Activated CD4-positive, alpha-beta T cell treated with anti-CD3 and anti-CD28 coated beads, Interleukin-2, amount 50 U/mL, for 24 hours (primary cell): ENCODE results near the gene C19orf73.

Experiments used
- DNase-seq, 2 donors: peaks; one replicate each; pipeline ENCODE4 v3.0.0-alpha.2; 2020; ENCODE audit warnings: low read depth in 1 of 2, low spot score in 1 of 2

Gene C19orf73

DNA sequence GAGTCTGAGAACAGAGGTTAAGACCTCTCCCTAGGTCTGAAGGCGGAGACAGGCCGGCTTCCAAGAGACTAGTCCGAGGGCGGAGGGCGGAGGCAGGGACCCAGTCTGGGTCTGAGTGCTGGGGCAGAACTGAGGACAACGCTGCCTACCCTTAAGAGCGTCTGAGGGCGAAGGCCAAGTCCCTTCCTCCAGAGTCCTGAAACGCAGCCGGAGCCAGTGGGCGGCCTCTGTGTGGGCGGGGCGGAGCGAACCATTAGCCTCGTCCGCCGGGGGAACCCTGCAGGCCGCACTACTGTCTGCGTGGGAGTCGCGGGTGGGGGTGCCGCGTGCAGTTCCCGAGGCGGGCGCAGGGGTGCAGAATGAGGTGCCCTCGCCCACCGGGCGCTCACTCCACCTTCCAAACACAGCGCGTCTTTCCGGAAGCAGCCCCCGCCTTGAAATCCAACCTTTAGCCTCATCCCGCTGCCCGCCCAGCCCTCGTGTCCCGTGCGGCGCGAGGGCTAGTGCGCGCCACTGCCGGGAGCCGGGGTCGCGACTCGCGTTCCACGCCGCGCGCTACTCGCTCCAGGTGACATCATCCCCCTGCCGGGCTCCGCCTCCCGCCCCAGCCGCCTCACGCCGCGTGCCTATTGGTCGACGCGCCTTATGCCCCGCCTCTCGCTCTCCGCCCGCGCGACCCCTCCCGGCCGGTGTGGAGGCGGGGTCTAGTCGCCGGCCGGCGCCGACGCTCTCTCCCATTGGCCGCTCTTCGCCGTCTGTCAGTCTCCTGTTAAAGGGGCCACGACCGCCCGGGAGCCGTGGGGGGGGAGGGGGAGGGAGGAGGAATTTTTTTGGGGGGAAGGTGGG, at the start of gene C19orf73:
Gene C19orf73 (minus strand): TSS at position 579 of the 846 bp plus-strand sequence. CDS start 121 bp downstream, at position 458.
- DNase-seq: peak; percentile 91

DNA sequence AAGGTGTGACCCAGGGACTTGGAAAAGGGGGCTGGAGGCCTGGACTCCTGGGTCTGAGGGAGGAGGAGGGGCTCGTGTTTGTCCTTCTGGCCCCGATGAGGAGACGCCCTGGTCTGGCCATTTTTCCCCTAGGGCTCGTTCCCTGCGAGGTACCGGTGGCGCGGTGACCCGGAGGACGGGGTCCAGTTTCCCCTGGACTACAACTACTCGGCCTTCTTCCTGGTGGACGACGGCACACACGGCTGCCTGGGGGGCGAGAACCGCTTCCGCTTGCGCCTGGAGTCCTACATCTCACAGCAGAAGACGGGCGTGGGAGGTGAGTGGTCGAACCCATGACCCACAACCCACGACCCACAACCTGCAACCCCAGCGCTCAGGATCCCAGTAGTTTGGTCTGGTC, 49.5 kb upstream of the C19orf73 start:
- no peak for DNase-seq

GRCh38 chr19:49167857-49168409, 49.0 kb upstream of the C19orf73 start:
- DNase-seq: no peak

DNA sequence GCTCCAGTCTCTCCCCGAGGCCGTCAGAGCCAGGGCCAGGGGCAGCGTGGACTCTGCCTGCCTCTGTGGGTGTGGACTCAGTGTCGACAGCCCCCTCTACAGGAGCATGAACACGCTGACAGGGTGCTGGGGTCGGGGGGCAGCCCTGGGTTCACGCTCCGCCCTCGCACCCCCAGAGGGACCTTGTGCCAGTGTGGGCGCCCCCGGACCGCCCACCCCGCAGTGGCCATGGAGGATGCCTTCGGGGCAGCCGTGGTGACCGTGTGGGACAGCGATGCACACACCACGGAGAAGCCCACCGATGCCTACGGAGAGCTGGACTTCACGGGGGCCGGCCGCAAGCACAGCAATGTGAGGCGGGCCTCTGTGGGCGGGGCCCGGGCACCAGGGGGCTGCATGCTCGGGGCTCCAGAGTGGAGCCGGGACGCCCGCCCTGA, 46.9 kb upstream of the C19orf73 start:
- DNase-seq: no peak

DNA sequence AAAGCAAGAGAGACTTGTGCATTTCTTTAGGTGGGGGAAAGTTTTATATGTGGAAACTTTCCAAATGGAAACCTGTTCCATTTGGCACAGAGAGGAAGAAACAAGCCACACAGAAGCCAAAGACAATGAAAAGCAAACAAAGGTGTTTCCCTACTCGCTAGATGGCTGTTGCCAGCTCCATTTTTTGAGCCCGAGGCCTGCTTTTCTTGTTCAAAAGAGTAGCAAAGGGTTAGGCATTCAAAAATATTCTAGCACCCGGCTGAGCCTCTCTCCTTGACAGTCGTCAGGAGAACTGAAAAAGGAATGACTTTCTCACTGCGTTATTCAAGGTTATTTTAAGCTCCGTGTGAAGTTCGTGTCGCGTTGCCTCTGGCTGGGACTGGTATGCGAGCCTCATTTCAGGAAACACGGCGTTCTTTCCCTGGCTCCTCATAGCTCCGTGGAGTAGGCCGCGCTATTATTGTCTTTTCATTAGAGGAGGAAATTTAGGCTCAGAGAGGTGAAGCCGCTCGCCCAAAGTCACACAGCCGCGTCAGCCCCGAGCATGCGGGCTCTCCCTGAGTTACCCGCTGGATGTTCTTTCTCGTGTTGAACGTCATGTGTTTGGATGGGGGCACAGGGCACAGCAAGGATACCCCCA, 46.3 kb upstream of the C19orf73 start:
- no peak for DNase-seq

DNA sequence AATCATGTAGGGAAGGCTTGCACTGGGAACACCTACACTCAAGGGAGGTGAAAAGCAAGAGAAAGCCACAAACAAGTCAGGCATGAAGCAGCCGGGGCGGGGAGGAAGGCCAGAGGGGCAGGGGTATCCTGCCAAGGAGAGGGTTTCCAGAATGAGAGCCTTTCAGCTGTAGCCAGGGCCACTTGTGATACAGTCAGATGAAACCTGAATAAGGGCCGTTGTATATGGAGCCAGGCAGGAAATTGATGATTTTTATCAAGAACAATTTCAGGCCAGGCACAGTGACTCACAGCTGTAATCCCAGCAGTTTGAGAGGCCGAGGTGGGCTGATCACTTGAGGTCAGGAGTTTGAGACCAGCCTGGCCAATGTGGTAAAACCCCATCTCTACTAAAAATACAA, 43.0 kb upstream of the C19orf73 start:
- no peak for DNase-seq

DNA sequence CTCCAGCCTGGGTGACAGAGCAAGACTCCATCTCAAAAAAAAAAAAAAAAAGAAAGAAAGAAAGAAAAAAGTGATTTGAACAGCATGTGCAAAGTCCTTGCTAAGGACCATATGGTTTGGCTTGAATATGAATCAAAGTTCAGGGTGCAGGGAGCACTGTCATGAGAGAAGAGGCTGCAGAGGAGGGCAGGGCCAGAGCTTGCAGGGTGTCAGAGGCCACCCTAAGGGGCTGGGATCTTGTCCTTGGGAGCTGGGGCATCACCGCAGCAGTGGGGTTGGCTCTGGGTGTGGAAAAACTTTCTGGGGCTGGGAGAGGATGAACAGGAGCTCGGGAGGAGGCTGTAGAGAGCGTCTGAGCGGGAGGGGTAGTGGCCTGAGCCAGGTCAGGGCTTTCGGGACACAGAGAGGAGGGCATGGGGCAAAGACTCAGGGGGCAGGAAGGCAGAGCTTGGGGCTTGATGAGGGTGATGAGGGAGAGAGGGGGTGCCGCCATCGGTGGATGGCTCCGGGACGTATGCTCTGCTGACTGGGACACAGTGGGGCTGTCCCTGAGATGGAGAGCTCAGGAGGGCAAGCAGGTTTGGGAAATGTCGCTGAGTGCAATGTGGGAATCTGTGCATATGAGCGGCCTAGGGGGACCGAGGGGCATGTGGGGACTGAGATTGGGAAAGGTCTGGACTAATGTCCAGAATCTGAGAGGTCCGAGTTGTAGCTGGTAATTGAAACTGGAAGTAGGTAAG, 41.7 kb upstream of the C19orf73 start:
- DNase-seq: no peak

DNA sequence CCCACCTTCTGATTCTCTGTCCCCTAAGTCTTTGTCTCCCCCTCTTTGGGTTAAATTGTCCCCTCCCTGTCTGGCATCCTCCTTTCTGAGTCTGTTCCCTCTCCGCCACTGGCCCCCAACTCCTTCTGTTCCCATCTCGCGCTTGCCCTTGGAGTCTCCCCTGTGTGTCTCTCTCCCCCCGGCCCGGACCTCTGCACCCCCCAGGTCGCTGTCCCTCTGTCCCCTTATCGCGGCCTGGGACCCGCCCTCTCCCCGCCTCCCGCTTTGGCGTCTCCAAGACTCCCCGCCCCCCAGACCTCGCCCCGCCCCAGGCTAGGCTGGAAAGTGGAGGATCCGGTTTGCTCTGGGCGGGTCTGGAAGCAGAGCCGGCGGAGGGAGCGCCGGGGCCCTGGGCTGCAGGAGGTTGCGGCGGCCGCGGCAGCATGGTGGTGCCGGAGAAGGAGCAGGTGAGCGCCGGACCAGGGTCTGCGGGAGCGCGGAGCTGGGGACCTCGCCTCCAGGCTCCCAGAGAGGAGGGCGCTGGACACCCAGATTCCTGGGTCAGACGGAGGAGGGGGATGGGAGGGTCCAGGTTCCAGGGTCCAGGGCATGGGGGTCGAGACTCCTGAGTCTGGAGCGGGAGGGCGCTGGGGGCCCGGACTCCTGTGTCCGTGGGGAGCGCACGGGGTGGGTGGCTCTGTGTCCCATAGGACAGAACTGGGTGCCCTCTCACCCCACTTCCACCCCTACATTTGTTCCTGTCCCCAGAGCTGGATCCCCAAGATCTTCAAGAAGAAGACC, 38.7 kb upstream of the C19orf73 start, which contains the start of gene TRPM4:
Gene TRPM4 (plus strand): TSS at position 348 of the 780 bp plus-strand sequence. CDS start 75 bp downstream, at position 423.
- peak in 1 of 2 donors; percentile 38 for DNase-seq

- no peak for DNase-seq
These were observed 36.9 kb upstream of the C19orf73 start for GRCh38 chr19:49155820-49156346.

GRCh38 chr19:49155005-49155819, 36.3 kb upstream of the C19orf73 start, which contains the start of gene HRC:
TSS of gene HRC (minus strand) at chr19:49155396. CDS start at chr19:49155237, 159 bp downstream.
- DNase-seq: no peak

DNA sequence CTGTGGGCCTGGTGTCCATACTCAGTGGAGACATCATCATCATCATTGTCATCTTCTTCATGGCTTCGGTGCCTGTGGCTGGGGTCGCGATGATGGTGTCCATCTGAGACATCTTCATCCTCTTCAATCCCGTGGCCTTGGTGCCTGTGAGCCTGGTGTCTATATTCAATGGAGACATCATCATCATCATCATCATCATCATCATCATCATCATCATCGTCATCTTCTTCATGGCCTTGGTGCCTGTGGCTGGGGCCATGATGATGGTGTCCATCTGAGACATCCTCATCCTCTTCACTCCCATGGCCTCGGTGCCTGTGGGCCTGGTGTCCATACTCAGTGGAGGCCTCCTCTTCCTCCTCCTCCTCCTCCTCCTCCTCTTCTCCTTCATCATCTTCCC, 35.3 kb upstream of the C19orf73 start:
- no peak for DNase-seq

DNA sequence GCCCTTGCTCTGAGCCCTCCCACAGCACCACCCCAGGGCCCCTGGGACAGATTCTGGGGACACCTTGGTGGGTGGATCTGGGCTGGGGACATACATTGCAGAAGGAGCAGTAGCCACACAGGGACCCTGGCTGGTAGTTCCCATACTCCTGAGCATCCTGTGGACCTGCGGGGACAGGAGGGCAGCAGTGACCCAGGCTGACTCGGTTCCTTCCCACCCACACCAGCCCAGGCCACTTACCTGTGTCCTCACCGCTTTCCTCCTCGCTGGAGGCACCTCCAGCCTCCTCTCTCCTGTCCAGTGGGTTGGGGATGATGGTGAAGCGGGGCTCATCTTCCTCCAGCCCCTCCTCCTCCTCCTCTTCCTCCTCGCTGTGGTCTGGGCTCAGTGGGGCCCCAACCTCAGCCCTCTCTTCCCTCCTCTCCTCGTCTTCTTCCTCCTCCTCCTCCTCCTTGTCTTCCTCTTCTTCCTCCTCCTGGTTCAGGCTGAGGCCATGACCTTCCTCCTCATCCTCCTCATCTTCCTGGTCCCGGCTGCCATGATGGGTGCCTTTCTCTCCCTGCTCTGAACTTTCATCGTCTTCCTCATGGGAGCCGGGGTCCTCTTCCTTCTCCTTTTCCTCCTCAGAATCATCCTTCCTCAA, 34.3 kb upstream of the C19orf73 start:
- DNase-seq: no peak

DNA sequence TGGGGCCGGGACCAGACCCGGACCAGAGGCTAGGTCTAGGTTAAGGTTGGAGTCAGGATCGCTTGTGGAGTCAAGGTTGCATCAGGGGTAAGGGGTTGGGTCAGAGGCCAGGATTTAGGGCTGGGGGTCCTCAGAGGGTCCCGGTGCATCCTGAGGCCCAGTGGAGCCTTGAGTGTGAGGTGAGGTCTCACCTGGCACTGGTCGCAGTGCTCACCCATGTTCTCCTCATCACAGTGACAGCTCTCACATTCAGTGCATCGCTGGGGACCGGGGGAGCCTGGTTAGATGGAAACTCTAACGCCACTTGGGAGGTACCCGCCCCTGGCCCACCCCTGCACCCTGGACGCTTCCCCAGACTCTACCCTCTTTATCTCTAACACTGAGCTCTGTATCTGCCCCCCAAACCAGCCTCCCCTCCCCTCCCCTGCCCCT, 33.2 kb upstream of the C19orf73 start:
- DNase-seq: no peak

- no peak for DNase-seq
These were observed 32.5 kb upstream of the C19orf73 start for GRCh38 chr19:49151267-49152118.

DNA sequence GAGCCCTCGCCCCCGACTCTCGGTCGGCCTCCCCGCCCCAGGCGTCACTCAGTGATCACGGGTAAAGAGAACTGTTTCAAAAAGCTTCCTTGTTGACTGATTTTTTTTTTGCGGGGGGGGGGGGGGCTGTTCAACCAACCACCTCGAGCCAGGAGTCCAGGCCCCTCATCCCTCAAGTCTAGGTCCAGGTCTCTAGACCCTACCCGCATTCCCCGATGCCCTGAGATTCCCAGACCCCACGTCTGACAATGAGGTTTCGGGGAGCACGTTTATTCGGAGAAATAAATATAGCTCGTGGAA, 32.0 kb upstream of the C19orf73 start:
- no peak for DNase-seq

GRCh38 chr19:49150106-49150943, 31.4 kb upstream of the C19orf73 start:
- no peak for DNase-seq

GRCh38 chr19:49149652-49150105, 30.7 kb upstream of the C19orf73 start:
- no peak for DNase-seq
